DND-41 (cell line): Measurements from ENCODE around the gene DLG1.

Experiments
- ATAC-seq: fragments of 200-7000 bp; cut with Tn5 transposase; 3 replicates; pipeline ENCODE4 v1.9.1; 2021; ENCODE audit warnings: low read depth; ENCODE audit not compliant: insufficient read depth
- DNase-seq: peaks from one replicate; pipeline ENCODE4 v3.0.0-alpha.2; 2020
- H2AFZ ChIP-seq: 2 replicates; pipeline ENCODE4 v1.6.0; 2012; ENCODE audit warnings: low read depth, low read length
- H3K27ac ChIP-seq: 2 replicates; pipeline ENCODE4 v1.5.1; 2012; ENCODE audit warnings: low read length, inconsistent platforms
- H3K27me3 ChIP-seq: fragments of 200-600 bp; sonication (generic); 2 replicates; pipeline ENCODE4 v1.6.0; 2012; ENCODE audit warnings: low read length, mild to moderate bottlenecking, inconsistent platforms; ENCODE audit not compliant: insufficient read depth, poor library complexity
- H3K36me3 ChIP-seq: 2 replicates; pipeline ENCODE4 v1.5.1; 2012; ENCODE audit warnings: low read length, inconsistent platforms; ENCODE audit not compliant: insufficient read depth
- H3K4me1 ChIP-seq: 2 replicates; pipeline ENCODE4 v1.5.1; 2012; ENCODE audit warnings: mild to moderate bottlenecking, low read length; ENCODE audit not compliant: insufficient read depth
- H3K4me2 ChIP-seq: 2 replicates; pipeline ENCODE4 v1.6.0; 2012; ENCODE audit warnings: mild to moderate bottlenecking, moderate library complexity, low read length, inconsistent platforms; ENCODE audit not compliant: insufficient read depth
- H3K4me3 ChIP-seq, 2 experiments: fragments of 200-600 bp in 1 of 2; shearing (Covaris generic) in 1 of 2; 2 replicates each; pipeline ENCODE4 v1.5.1; 2012 to 2016; ENCODE audit warnings: inconsistent platforms in 2 of 2, low read length in 2 of 2, mild to moderate bottlenecking in 2 of 2, low read depth in 1 of 2, moderate library complexity in 1 of 2
- H3K79me2 ChIP-seq: 2 replicates; pipeline ENCODE4 v1.6.0; 2012; ENCODE audit warnings: low read length, inconsistent platforms; ENCODE audit not compliant: insufficient read depth
- H3K9ac ChIP-seq: 2 replicates; pipeline ENCODE4 v1.6.0; 2012; ENCODE audit warnings: low read depth, mild to moderate bottlenecking, inconsistent platforms, low read length, moderate library complexity
- H3K9me3 ChIP-seq: 2 replicates; pipeline ENCODE4 v1.5.1; 2012; ENCODE audit warnings: low read length, moderate library complexity, mild to moderate bottlenecking, inconsistent platforms; ENCODE audit not compliant: insufficient read depth, severe bottlenecking
- H4K20me1 ChIP-seq: 2 replicates; pipeline ENCODE4 v1.6.0; 2012; ENCODE audit warnings: low read length; ENCODE audit not compliant: insufficient read depth
- CTCF ChIP-seq: IDR thresholded peaks from 2 replicates; pipeline ENCODE4 v1.5.1; 2012; ENCODE audit warnings: borderline replicate concordance, low read length, moderate library complexity, mild to moderate bottlenecking; ENCODE audit not compliant: poor library complexity, severe bottlenecking; ENCODE audit errors: extremely low read depth
- EZH2 ChIP-seq: IDR thresholded peaks from 3 replicates; pipeline ENCODE4 v1.6.1; 2012; ENCODE audit warnings: borderline replicate concordance, low read depth, mild to moderate bottlenecking, moderate library complexity, low read length, inconsistent platforms; ENCODE audit not compliant: severe bottlenecking

The DLG1 gene

GRCh38 chr3:197025736-197026480 is 272.5 kb downstream of the DLG1 start:
- no peak overlapping the region for H3K9ac ChIP-seq
- ATAC-seq (no peak), DNase-seq (no peak)
- no peak overlapping the region for H3K4me2 ChIP-seq
- peaks cover 4% of the 10 kb centered on the region; the same call in 1 of the 2 replicates for H3K36me3 ChIP-seq
- TF ChIP-seq EZH2 (no peak), CTCF (no peak)
- H3K27me3 ChIP-seq = no peaks in the 10 kb centered on the region
- H3K79me2 ChIP-seq = peaks cover 3% of the 10 kb centered on the region; the same call in 1 of the 2 replicates
- H3K9me3 ChIP-seq = no peaks in the 10 kb centered on the region
- no peak overlapping the region for H3K4me3 ChIP-seq
- H2AFZ ChIP-seq = no peak overlapping the region
- H3K4me1 ChIP-seq = peaks cover 15% of the 10 kb centered on the region
- no peak overlapping the region for H3K27ac ChIP-seq
- 0 out of 2 replicates have a peak, but pooled peaks cover 3% of the 10 kb centered on the region for H4K20me1 ChIP-seq

GRCh38 chr3:197024881-197025735 is 273.3 kb downstream of the DLG1 start:
- Histone ChIP-seq H3K36me3 (peaks cover 4% of the 10 kb centered on the region; the same call in 1 of the 2 replicates), H3K9me3 (no peaks in the 10 kb centered on the region), H3K79me2 (peaks cover 3% of the 10 kb centered on the region; the same call in 1 of the 2 replicates), H4K20me1 (0 out of 2 replicates have a peak, but pooled peaks cover 3% of the 10 kb centered on the region), H3K9ac (no peak overlapping the region), H3K27ac (no peak overlapping the region), H3K4me1 (peaks cover 15% of the 10 kb centered on the region), H3K4me2 (no peak overlapping the region), H3K4me3 (no peak overlapping the region), H3K27me3 (no peaks in the 10 kb centered on the region), H2AFZ (no peak overlapping the region)
- DNase-seq (no peak), ATAC-seq (no peak)
- TF ChIP-seq EZH2 (no peak), CTCF (no peak)

GRCh38 chr3:197023998-197024651 is 274.3 kb downstream of the DLG1 start:
- peaks cover under 1% of the 10 kb centered on the region; the same call in 1 of the 2 replicates for H3K79me2 ChIP-seq
- no peak overlapping the region for H3K4me3 ChIP-seq
- ATAC-seq = no peak
- DNase-seq = no peak
- H3K9ac ChIP-seq = no peak overlapping the region
- no peak overlapping the region for H2AFZ ChIP-seq
- no peak for TF ChIP-seq EZH2
- no peak for TF ChIP-seq CTCF
- no peaks in the 10 kb centered on the region for H3K27me3 ChIP-seq
- H3K36me3 ChIP-seq = peaks cover 4% of the 10 kb centered on the region; the same call in 1 of the 2 replicates
- H4K20me1 ChIP-seq = 0 out of 2 replicates have a peak, but pooled peaks cover 3% of the 10 kb centered on the region
- peaks cover 7% of the 10 kb centered on the region for H3K4me1 ChIP-seq
- H3K9me3 ChIP-seq = no peaks in the 10 kb centered on the region
- no peak overlapping the region for H3K27ac ChIP-seq
- H3K4me2 ChIP-seq = no peak overlapping the region
